Left colon (tissue), 2 donors: Measurements from ENCODE around the gene ZNF121. TPM values are rescaled to one million over a fixed set of nuclear protein-coding genes. Genes with fewer than 3 reads are reported as not detected.
"Not testable (repeated sequence)": the region's sequence is repeated elsewhere in the genome, so short reads cannot be mapped to it uniquely, and the experiment has no call there.

Experiments
- ATAC-seq: fragments of 200-7000 bp; cut with Tn5 transposase; one replicate; pipeline ENCODE4 v1.9.1; 2020; ENCODE audit warnings: mild to moderate bottlenecking, moderate library complexity
- DNase-seq, 2 donors: peaks; one replicate each; pipeline ENCODE4 v3.0.0-alpha.2; 2020
- intact Hi-C, 2 donors: fragments of 100-400 bp; cut with DNase I in 1 of 2; cut with micrococcal nuclease in 1 of 2; formaldehyde crosslinking; loops; one replicate each; pipeline versions ENCODE4 v1.11.2 to v1.14.0; 2022; cut with DNase I, micrococcal nuclease
- long read RNA-seq: library from polyadenylated mRNA; unstranded; transcript quantifications from one replicate; pipeline ENCODE4 v2.0.0, GENCODE V29; 2021
- total RNA-seq, 2 donors: library from RNA; stranded (reverse); fragmentation: NEBNext Ultra II Directional; extraction: Animal tissue kit (Norgen Biotek cat#: 25700); gene quantifications; one replicate each; pipeline ENCODE4 v1.2.1, GENCODE V29; 2021
- donor health status: DM: no; HTN: no; CAD: no.
- donor health status: DM: yes; HTN: yes; CAD: no.

ZNF121 gene
- total RNA-seq, result 10 to 100 TPM; 17.1 to 22.8 TPM
- long read RNA-seq, partial matches to known transcripts, result 0 of 4 reads
- long read RNA-seq, other reads (novel, unspliced or antisense), result 4 of 4 reads

- DNase-seq (peak; percentile 78 to 92), ATAC-seq (peak; percentile 97)
- intact Hi-C loops, result no loop called here
Observed at GRCh38 chr19:9584073-9584833, at the start of gene ZNF121. ZNF121 (minus strand) TSS chr19:9584504; CDS start chr19:9568097, 16,407 bp downstream.

DNA sequence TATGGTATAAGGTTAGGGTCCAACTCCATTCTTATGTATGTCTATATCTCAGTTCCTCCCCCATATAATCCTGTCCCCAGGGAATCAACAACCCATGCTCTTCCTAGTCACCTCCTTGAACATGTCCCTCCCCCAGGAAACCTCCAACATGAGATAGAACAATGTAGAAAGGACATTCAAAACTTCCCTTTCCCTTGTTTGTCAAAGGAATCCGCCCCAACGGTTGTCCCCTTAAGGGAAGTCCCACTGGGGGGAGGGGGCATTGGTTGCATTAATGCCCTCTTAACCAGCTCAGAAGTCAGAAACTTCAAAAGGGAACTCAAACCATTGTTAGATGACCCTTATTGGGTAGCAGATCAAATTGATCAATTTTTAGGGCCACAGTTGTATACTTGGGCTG lies 43.6 kb upstream of the ZNF121 start:
- no peak for ATAC-seq
- no peak for DNase-seq
- intact Hi-C loops, result loop anchor here (5.0 to 10.0 kb wide), 2 partner anchors 167 to 169 kb away; no protein-coding TSS in a partner anchor

DNA sequence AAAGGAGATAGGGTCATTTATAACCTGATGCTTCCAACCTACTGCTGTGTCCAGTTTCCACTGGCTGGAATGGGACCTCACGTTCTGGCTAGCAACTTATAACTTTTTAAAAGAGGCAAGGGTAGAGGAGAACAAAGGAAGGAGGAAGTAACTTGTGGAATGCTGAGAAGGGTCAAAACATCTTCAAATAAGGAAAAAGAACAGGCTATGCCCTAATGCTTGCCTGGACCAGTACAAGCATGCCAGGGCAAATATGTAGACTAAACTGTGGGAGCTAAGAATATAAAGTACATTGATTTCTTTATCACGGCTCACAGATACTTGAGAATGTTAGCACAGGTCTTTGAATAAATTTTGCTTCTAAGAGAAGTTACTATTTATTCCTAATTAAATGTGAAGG lies 38.2 kb upstream of the ZNF121 start:
- intact Hi-C loops, result loop anchor here in 1 of 2 donors (10.0 kb wide), 1 partner anchor 172 kb away; no protein-coding TSS in a partner anchor
- ATAC-seq, result no peak
- no peak for DNase-seq

GRCh38 chr19:9621156-9622037 lies 37.1 kb upstream of the ZNF121 start, which contains the start of gene ZNF561:
ZNF561 (minus strand) TSS chr19:9621232; CDS start chr19:9619456, 1,776 bp downstream.
- ATAC-seq (peak; percentile 94), DNase-seq (peak; percentile 76 to 92)
- intact Hi-C loops, result loop anchor here in 1 of 2 donors (10.0 kb wide), 1 partner anchor 173 kb away; no protein-coding TSS in a partner anchor

DNA sequence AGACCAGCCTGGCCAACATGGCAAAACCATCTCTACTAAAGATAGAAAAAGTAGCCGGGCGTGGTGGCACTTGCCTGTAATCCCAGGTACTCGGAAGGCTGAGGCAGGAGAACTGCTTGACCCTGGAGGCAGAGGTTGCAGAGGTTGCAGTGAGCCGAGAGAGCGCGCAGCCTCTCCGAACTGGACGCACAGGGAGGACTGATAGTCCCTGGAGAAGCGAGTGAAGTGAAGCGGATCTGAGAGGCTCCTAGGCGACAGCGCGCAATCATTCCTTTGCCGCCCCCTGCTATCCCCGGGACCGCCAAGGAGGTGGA lies 36.5 kb upstream of the ZNF121 start:
- no peak for DNase-seq
- ATAC-seq, result peak; percentile 66
- intact Hi-C loops, result loop anchor here in 1 of 2 donors (10.0 kb wide), 1 partner anchor 174 kb away; no protein-coding TSS in a partner anchor

- intact Hi-C loops, result no loop called here
- ATAC-seq (no peak), DNase-seq (no peak)
Observed at GRCh38 chr19:9615844-9616243, 31.5 kb upstream of the ZNF121 start.

DNA sequence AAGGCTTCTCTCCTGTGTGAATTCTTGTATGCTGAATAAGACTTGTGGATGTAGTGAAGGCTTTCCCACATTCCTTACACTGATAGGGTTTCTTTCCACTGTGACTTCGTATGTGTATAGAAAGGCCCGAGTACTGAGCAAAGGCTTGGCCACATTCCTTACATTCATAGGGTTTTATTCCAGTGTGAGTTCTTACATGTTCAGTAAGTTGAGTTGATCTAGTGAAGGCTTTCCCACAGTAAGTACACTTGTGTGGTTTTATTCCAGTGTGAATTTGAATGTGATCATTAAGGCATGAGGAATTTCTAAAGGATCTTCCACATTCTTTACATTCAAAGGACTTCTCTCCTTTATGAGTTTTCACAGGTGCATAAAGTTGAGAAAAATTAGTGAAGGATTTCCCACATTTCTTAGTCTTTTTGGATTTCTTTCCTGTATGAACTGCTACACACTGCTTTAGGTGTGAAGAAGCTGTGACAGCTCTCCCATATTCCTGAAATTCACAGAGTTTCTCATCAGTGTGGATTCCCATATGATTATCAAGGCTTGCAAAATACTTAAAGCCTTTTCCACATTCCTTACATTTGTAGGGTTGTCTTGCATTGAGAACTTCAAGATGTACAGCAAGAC lies 26.3 kb upstream of the ZNF121 start:
- intact Hi-C loops, result no loop called here
- ATAC-seq (no peak), DNase-seq (no peak)

DNA sequence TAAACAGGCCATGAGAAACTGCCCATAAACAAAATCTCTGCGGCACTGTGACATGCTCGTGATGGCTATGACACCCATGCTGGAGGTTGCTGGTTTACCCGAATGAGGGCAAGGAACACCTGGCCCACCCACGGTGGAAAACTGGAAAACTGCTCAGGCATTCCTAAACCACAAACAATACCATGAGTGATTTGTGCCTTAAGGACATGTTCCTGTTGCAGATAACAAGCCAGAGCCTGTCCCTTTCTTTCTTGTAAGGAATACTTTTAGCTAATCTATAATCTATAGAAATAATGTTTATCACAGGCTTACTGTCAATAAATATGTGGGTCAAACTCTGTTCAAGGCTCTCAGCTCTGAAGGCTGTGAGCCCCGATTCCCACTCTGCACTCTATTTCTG lies 24.6 kb upstream of the ZNF121 start:
- ATAC-seq, result no peak
- intact Hi-C loops, result no loop called here
- no peak for DNase-seq

DNA sequence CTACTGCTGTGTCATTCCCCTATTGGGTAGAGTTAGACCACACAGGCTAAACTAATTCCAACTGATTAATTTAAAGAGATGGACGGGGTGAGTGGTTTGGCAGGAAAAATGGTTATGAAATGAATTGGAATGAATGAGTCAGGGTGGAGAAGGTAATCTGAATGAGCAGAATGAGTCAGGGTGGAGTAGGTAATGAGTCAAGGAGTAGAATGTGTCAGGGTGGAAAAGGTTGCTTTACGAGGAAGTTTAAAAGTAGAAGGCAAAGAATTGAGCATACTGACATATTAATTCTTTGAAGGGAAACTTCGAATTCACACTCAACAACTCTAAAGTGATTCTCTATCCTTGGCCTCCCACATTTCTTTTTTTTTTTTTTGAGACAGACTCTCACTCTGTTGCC lies 12.7 kb upstream of the ZNF121 start:
- ATAC-seq (no peak), DNase-seq (no peak)
- intact Hi-C loops, result no loop called here

GRCh38 chr19:9586764-9587163 lies 2.5 kb upstream of the ZNF121 start:
- intact Hi-C loops, result no loop called here
- DNase-seq (peak; percentile 66 to 88), ATAC-seq (peak; percentile 64)

DNA sequence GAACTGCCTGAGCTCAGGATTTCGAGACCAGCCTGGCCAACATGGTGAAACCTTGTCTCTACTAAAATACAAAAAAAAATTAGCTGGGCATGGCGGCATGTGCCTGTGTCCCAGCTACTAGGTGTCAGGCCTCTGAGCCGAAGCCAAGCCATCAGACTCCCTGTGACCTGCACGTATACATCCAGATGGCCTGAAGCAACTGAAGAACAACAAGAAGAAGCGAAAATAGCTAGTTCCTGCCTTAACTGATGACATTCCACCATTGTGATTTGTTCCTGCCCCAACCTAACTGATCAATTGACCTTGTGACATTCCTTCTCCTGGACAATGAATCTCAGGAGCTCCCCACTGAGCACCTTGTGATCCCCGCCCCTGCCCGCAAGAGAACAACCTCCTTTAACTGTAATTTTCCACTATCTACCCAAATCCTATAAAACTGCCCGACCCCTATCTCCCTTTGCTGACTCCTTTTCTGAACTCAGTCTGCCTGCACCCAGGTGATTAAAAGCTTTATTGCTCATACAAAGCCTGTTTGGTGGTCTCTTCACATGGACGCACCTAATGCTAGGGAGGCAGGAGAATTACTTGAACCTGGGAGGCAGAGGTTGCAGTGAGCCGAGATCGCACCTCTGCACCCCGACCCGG lies 2.1 kb downstream of the ZNF121 start:
- DNase-seq, intact Hi-C loops, ATAC-seq: not testable (repeated sequence)

DNA sequence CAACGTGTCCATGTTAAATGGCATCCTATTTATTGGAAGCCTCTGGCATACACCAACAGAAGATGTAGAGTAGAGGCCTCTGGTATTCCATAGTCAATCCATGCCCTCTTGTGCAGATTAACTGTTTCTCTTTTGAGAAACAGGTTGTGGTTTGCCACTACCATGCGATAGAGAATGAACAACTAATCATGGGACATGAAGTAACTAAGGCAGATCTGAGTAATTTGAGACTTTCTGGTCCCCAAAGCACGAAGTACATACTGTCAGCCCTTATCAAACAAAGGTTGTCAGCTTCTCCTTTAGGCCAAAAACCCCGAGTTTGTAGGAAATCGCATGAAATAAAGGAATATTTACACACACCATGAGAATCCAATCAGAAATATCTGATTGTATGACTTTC lies 3.6 kb downstream of the ZNF121 start:
- DNase-seq (no peak), ATAC-seq (no peak)
- intact Hi-C loops, result no loop called here

DNA sequence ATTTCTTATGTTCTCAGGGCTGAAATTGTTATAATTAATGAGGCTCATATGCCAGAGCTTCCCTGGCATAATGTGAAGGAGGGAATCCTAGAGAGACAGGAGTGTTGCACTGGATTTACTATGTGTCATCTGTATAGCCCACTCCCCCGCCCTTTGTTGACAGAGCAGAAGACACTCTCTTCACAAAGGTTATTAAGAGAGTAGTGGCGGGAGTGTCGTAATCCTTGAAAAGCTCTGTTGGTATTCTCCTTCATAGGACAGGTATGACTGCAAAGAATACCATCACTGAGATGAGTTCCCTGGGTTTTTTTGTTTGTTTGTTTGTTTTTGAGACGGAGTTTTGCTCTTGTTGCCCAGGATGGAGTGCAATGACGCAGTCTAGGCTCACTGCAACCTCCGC lies 14.0 kb downstream of the ZNF121 start:
- ATAC-seq (no peak), DNase-seq (no peak)
- intact Hi-C loops, result no loop called here

- intact Hi-C loops, result no loop called here
- ATAC-seq, result no peak
- no peak for DNase-seq
Observed at GRCh38 chr19:9566729-9567128, 17.6 kb downstream of the ZNF121 start.

DNA sequence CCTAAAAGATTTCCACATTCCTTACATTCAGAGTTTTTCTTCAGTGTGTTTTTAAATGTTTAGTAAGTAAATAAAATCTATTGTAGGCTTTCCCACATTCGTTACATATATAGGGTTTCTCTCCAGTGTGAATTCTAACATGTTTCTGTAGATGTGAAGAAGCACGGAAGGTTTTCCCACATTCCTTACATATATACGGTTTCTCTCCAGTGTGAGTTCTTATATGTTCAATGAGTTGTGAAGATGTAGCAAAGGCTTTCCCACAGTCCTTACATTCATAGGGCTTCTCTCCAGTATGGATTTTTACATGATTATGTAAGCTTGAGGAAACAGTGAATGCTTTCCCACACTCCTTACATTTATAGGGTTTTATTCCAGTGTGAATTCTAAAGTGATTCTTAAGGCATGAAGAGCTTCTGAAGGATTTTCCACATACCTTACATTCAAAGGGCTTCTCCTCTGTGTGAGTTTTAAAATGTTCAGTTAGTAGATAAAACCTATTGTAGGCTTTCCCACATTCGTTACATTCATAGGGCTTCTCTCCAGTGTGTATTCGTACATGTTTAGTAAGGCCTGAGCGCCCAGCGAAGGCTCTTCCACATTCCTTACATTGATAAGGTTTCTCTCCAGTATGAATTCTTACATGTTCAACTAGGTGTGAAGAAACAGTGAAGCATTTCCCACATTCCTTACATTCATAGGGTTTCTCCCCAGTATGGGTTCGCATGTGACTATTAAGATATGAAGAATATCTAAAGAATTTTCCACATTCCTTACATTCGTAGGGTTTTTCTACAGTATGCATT lies 18.2 kb downstream of the ZNF121 start:
- intact Hi-C loops, result no loop called here
- ATAC-seq (no peak), DNase-seq (no peak)

GRCh38 chr19:9552536-9553274 lies 31.6 kb downstream of the ZNF121 start:
- no peak for ATAC-seq
- no peak for DNase-seq
- intact Hi-C loops, result no loop called here

DNA sequence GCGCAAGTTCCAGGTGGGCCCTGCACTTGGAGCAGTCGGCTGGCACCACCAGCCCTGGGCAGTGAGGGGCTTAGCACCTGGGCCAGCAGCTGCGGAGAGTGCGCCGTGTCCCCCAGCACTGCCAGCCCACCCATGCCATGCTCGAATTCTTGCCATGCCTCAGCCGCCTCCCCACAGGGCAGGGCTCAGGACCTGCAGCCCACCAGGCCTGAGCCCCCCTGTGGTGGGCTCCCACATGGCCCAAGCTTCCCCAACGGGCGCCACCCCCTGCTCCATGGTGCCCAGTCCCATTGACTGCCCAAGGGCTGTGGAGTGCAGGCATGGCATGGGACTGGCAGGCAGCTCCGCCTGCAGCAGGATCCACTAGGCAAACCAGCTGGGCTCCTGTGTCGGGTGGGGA lies 36.4 kb downstream of the ZNF121 start:
- DNase-seq, result no peak
- intact Hi-C loops, result no loop called here
- no peak for ATAC-seq
